H1 (cell line): ENCODE results near the gene GAPDH. TPM values are rescaled to one million over a fixed set of nuclear protein-coding genes. Genes with fewer than 3 reads are reported as not detected.

Source experiments
- CTCF ChIA-PET: fragments of 300-600 bp; sonication (Branson Sonifier 250); formaldehyde crosslinking; loops from one replicate; lab custom pipeline; 2021; ENCODE audit not compliant: partially characterized antibody; lab: Charles Lee
- POLR2A ChIA-PET: fragments of 300-600 bp; sonication (Branson Sonifier 250); formaldehyde crosslinking; loops from one replicate; lab custom pipeline; 2021; ENCODE audit warnings: inconsistent platforms; ENCODE audit not compliant: partially characterized antibody; lab: Charles Lee
- DNase-seq, 2 experiments: peaks; one replicate each; pipeline versions ENCODE4 v3.0.0 to v3.0.0-alpha.2; 2010 to 2022; ENCODE audit warnings: low spot score in 2 of 2, low read depth in 1 of 2, mixed read lengths in 1 of 2
- FAIRE-seq: peaks from 2 replicates; lab custom pipeline; 2011; peaks lifted over from hg19 to GRCh38; lab: Jason Lieb, UNC
- H2AFZ ChIP-seq: 2 replicates; pipeline ENCODE4 v1.8.1; 2012; ENCODE audit warnings: low read length, inconsistent platforms
- H2AK5ac ChIP-seq: 2 replicates; pipeline ENCODE4 v1.6.1; 2013; ENCODE audit warnings: low read depth, low read length
- H2BK120ac ChIP-seq: replicated peaks from 2 replicates; pipeline ENCODE3; 2013; ENCODE audit warnings: low read depth, low read length, inconsistent platforms
- H2BK12ac ChIP-seq: 2 replicates; pipeline ENCODE4 v1.6.1; 2013; ENCODE audit warnings: low read depth, low read length
- H2BK15ac ChIP-seq: 2 replicates; pipeline ENCODE4 v1.6.1; 2013; ENCODE audit warnings: low read length
- H2BK20ac ChIP-seq: 2 replicates; pipeline ENCODE4 v1.6.1; 2013; ENCODE audit warnings: low read length
- H2BK5ac ChIP-seq: 2 replicates; pipeline ENCODE4 v1.6.1; 2013; ENCODE audit warnings: low read depth, low read length
- H3K14ac ChIP-seq: 2 replicates; pipeline ENCODE4 v1.6.1; 2013; ENCODE audit warnings: inconsistent platforms; ENCODE audit not compliant: insufficient read length
- H3K18ac ChIP-seq: 2 replicates; pipeline ENCODE4 v1.6.1; 2013; ENCODE audit warnings: low read length; ENCODE audit errors: extremely low read depth
- H3K23ac ChIP-seq: 2 replicates; pipeline ENCODE4 v1.6.1; 2013; ENCODE audit warnings: inconsistent platforms; ENCODE audit not compliant: insufficient read length
- H3K23me2 ChIP-seq: 2 replicates; pipeline ENCODE4 v1.6.1; 2013; ENCODE audit warnings: low read depth, low read length
- H3K27ac ChIP-seq: 2 replicates; pipeline ENCODE4 v1.6.1; 2011; ENCODE audit warnings: low read depth, low read length, inconsistent platforms
- H3K27me3 ChIP-seq, 4 experiments: replicated peaks in 1 of 4; 1 replicate in 1 of 4; 2 replicates in 3 of 4; pipeline versions ENCODE4 v1.6.1 to v1.8.1; 2011 to 2013; ENCODE audit warnings: low read length in 3 of 4, mild to moderate bottlenecking in 3 of 4, inconsistent platforms in 2 of 4, mixed read lengths in 2 of 4, moderate library complexity in 1 of 4; ENCODE audit not compliant: control insufficient read depth in 3 of 4, insufficient read depth in 3 of 4; ENCODE audit errors: extremely low read depth in 1 of 4
- H3K36me3 ChIP-seq, 4 experiments: 2 replicates each; pipeline versions ENCODE4 v1.6.1 to v1.8.1; 2011 to 2013; ENCODE audit warnings: mild to moderate bottlenecking in 4 of 4, low read length in 3 of 4, moderate library complexity in 2 of 4, control low read depth in 1 of 4, inconsistent platforms in 1 of 4; ENCODE audit not compliant: insufficient read depth in 4 of 4, control insufficient read depth in 2 of 4
- H3K4ac ChIP-seq: replicated peaks from 2 replicates; pipeline ENCODE3; 2013; ENCODE audit warnings: low read length, low read depth, mixed read lengths, inconsistent platforms; ENCODE audit not compliant: insufficient read length
- H3K4me1 ChIP-seq, 4 experiments: replicated peaks in 1 of 4; 1 replicate in 1 of 4; 2 replicates in 3 of 4; pipeline versions ENCODE4 v1.6.1 to v1.8.1; 2011 to 2013; ENCODE audit warnings: low read length in 3 of 4, inconsistent platforms in 2 of 4, mixed read lengths in 1 of 4; ENCODE audit not compliant: insufficient read depth in 4 of 4, control insufficient read depth in 3 of 4
- H3K4me2 ChIP-seq, 2 experiments: 2 replicates each; pipeline versions ENCODE4 v1.6.1 to v1.8.1; 2011 to 2013; ENCODE audit warnings: low read depth in 2 of 2, low read length in 2 of 2, control low read depth in 1 of 2, inconsistent platforms in 1 of 2, mild to moderate bottlenecking in 1 of 2; ENCODE audit not compliant: insufficient read depth in 1 of 2
- H3K4me3 ChIP-seq, 4 experiments: fragments of 200-600, 300-600 bp in 1 of 4; sonication (generic), shearing (Covaris generic), sonication (Bioruptor Twin) in 1 of 4; 2 replicates each; pipeline versions ENCODE4 v1.5.1 to v1.8.1; 2011 to 2016; ENCODE audit warnings: low read length in 4 of 4, low read depth in 3 of 4, control low read depth in 2 of 4, inconsistent platforms in 2 of 4, mild to moderate bottlenecking in 2 of 4, mixed read lengths in 1 of 4, moderate library complexity in 1 of 4; ENCODE audit not compliant: insufficient read depth in 2 of 4; ENCODE audit errors: extremely low read depth in 1 of 4
- H3K56ac ChIP-seq: replicated peaks from 2 replicates; pipeline ENCODE3; 2013; ENCODE audit warnings: low read depth, mild to moderate bottlenecking, mixed read lengths, low read length, inconsistent platforms; ENCODE audit not compliant: insufficient read length
- H3K79me1 ChIP-seq: 2 replicates; pipeline ENCODE4 v1.6.1; 2013; ENCODE audit warnings: low read depth, low read length, control low read depth
- H3K79me2 ChIP-seq, 2 experiments: 2 replicates each; pipeline versions ENCODE4 v1.6.1 to v1.8.1; 2012 to 2013; ENCODE audit warnings: low read length in 2 of 2, mild to moderate bottlenecking in 2 of 2, inconsistent platforms in 1 of 2; ENCODE audit not compliant: insufficient read depth in 2 of 2, control insufficient read depth in 1 of 2
- H3K9ac ChIP-seq, 4 experiments: replicated peaks in 1 of 4; 1 replicate in 1 of 4; 2 replicates in 3 of 4; pipeline versions ENCODE4 v1.6.1 to v1.8.1; 2011 to 2013; ENCODE audit warnings: low read depth in 3 of 4, low read length in 3 of 4, control low read depth in 2 of 4, mild to moderate bottlenecking in 2 of 4, moderate library complexity in 2 of 4, inconsistent platforms in 1 of 4; ENCODE audit errors: extremely low read depth in 1 of 4
- H3K9me3 ChIP-seq, 2 experiments: 2 replicates each; pipeline versions ENCODE4 v1.6.1 to v1.8.1; 2012 to 2013; ENCODE audit warnings: mild to moderate bottlenecking in 2 of 2, moderate library complexity in 2 of 2, control low read depth in 1 of 2, inconsistent platforms in 1 of 2, low read depth in 1 of 2, low read length in 1 of 2, mixed read lengths in 1 of 2; ENCODE audit not compliant: insufficient read depth in 2 of 2
- H4K20me1 ChIP-seq, 2 experiments: replicated peaks in 1 of 2; 2 replicates each; pipeline versions ENCODE3 to v1.8.1; 2011 to 2013; ENCODE audit warnings: inconsistent platforms in 2 of 2, low read length in 2 of 2, mild to moderate bottlenecking in 1 of 2; ENCODE audit not compliant: insufficient read depth in 2 of 2, control insufficient read depth in 1 of 2
- H4K5ac ChIP-seq: 2 replicates; pipeline ENCODE4 v1.6.1; 2013; ENCODE audit warnings: low read length, low read depth, mixed read lengths, inconsistent platforms; ENCODE audit not compliant: insufficient read length
- H4K8ac ChIP-seq: 2 replicates; pipeline ENCODE4 v1.8.0; 2013; ENCODE audit warnings: mild to moderate bottlenecking, moderate library complexity, low read length, inconsistent platforms; ENCODE audit not compliant: insufficient read depth; ENCODE audit errors: extremely low read depth
- H4K91ac ChIP-seq: replicated peaks from 2 replicates; pipeline ENCODE3; 2013; ENCODE audit warnings: low read length, mixed read lengths, inconsistent platforms; ENCODE audit not compliant: insufficient read length
- BRCA1 ChIP-seq: IDR thresholded peaks from 2 replicates; pipeline ENCODE4 v1.6.1; 2012; ENCODE audit warnings: low read depth, low read length, improper control_type of control experiment
- CBX8 ChIP-seq: fragments of 300-800, 300-1000 bp; sonication (generic); IDR thresholded peaks from 2 replicates; pipeline ENCODE4 v1.7.1; 2016; ENCODE audit warnings: low read depth, low read length, borderline replicate concordance
- POLR2AphosphoS5 ChIP-seq: IDR thresholded peaks from 2 replicates; pipeline ENCODE4 v1.6.1; 2011; ENCODE audit warnings: low read depth, low read length
- SP2 ChIP-seq: IDR thresholded peaks from 2 replicates; pipeline ENCODE4 v1.6.1; 2012; ENCODE audit warnings: mild to moderate bottlenecking, low read length, inconsistent platforms
- TAF1 ChIP-seq: IDR thresholded peaks from 2 replicates; pipeline ENCODE4 v1.6.1; 2011; ENCODE audit warnings: mild to moderate bottlenecking, low read depth, low read length
- WGBS, 2 experiments: shearing (Covaris generic) in 1 of 2; methylation state at CpG; one replicate each; pipeline versions ENCODE4 v1.1.6 to v1.1.7; 2013 to 2015; ENCODE audit warnings: low lambda C conversion rate in 2 of 2, mixed read lengths in 2 of 2, inconsistent platforms in 1 of 2, low coverage in 1 of 2, missing lambda C conversion rate in 1 of 2; ENCODE audit not compliant: insufficient replicate concordance in 2 of 2, insufficient coverage in 1 of 2, insufficient read length in 1 of 2; ENCODE audit errors: extremely low coverage in 1 of 2, missing lambda C conversion rate in 1 of 2; 5-methylcytosine and 5-hydroxymethylcytosine counted together
- polyA plus RNA-seq, 7 experiments: library from polyadenylated mRNA; depleted of rRNA in 3 of 7; stranded (reverse) in 5 of 7; unstranded in 2 of 7; fragments of >200 nt in 5 of 7; fragments of 200-250 nt in 2 of 7; gene quantifications; 1 replicate in 5 of 7; 2 replicates in 1 of 7; 4 replicates in 1 of 7; pipeline versions ENCODE4 v1.2.1 to v1.2.3, GENCODE V29; 2011 to 2013; ENCODE audit warnings: missing spikeins in 2 of 7, mixed read lengths in 2 of 7
- total RNA-seq: library from RNA; stranded (reverse); fragmentation: NEBNext Ultra II Directional; extraction: Animal tissue kit (Norgen Biotek cat#: 25700); gene quantifications from 2 replicates; pipeline ENCODE4 v1.2.1, GENCODE V29; 2021

GAPDH gene
- total and polyA plus RNA-seq, 2 of the 8 experiments (the other 6 are each of a cell fraction or from before 2014, with no cell fraction given): 5,175 to 15,878 TPM

- Histone ChIP-seq H2BK5ac (no peak overlapping the region), H2AK5ac (no peak overlapping the region), H3K4ac (no peak overlapping the region), H3K23ac (no peak overlapping the region), H3K9ac (no peak overlapping the region), H3K27me3 (no peaks in the 10 kb centered on the region), H3K4me2 (no peak overlapping the region), H3K27ac (no peak overlapping the region), H3K4me3 (no peak overlapping the region), H4K8ac (no peak overlapping the region), H2BK120ac (no peak overlapping the region), H3K23me2 (peaks cover 4% of the 10 kb centered on the region; the same call in 1 of the 2 replicates), H3K9me3 (no peaks in the 10 kb centered on the region), H2BK15ac (no peak overlapping the region), H4K5ac (no peak overlapping the region), H3K14ac (no peak overlapping the region), H3K79me2 (peaks cover 0 to 5% of the 10 kb centered on the region in 2 experiments; a peak in 1 of 4 replicates), H4K20me1 (peaks cover 5 to 7% of the 10 kb centered on the region in 2 experiments), H4K91ac (no peak overlapping the region), H2BK20ac (no peak overlapping the region), H3K4me1 (peaks cover 0 to 11% (median 9%) of the 10 kb centered on the region in 4 experiments; a peak in 5 of 7 replicates), H3K56ac (no peak overlapping the region), H3K36me3 (peaks cover 67 to 88% (median 81%) of the 10 kb centered on the region in 4 experiments), H2BK12ac (no peak overlapping the region), H3K79me1 (no peaks in the 10 kb centered on the region), H3K18ac (no peak overlapping the region), H2AFZ (no peak overlapping the region)
- DNase-seq (no peak), FAIRE-seq (no peak)
- CTCF ChIA-PET: interaction anchor here (0.9 to 4.7 kb wide), 5 partner anchors 12 to 103 kb away, joined by 3 to 38 read pairs (median 3); no protein-coding TSS in a partner anchor
- POLR2A ChIA-PET: interaction anchor here (1.4 to 14.8 kb wide), 4 partner anchors 11 to 197 kb away, joined by 3 to 188 read pairs (median 6); partner anchors contain the start of gene GAPDH
- WGBS, 2 experiments: 94% methylated on average over 4 of the region's 4 CpGs; no CpG with 5 or more reads in 1 of the 2 experiments
- TF ChIP-seq BRCA1: no peak
- TF ChIP-seq SP2: no peak
- TF ChIP-seq CBX8: no peak
- no peak for TF ChIP-seq TAF1
- TF ChIP-seq POLR2AphosphoS5: no peak
Measured at GRCh38 chr12:6527711-6528110, 6.6 kb upstream of the GAPDH start.
